GM21825 (cell line): ENCODE measurements around the gene PHF14.
A peak's percentile ranks its signal among the peaks of the same experiment; 100 is the strongest.

ENCODE experiments used
- ATAC-seq: cut with Tn5 transposase; IDR thresholded peaks from one replicate; pipeline ENCODE4 v1.9.1; 2021; ENCODE audit warnings: mild to moderate bottlenecking, moderate library complexity; ENCODE audit not compliant: unreplicated experiment

Gene PHF14

DNA sequence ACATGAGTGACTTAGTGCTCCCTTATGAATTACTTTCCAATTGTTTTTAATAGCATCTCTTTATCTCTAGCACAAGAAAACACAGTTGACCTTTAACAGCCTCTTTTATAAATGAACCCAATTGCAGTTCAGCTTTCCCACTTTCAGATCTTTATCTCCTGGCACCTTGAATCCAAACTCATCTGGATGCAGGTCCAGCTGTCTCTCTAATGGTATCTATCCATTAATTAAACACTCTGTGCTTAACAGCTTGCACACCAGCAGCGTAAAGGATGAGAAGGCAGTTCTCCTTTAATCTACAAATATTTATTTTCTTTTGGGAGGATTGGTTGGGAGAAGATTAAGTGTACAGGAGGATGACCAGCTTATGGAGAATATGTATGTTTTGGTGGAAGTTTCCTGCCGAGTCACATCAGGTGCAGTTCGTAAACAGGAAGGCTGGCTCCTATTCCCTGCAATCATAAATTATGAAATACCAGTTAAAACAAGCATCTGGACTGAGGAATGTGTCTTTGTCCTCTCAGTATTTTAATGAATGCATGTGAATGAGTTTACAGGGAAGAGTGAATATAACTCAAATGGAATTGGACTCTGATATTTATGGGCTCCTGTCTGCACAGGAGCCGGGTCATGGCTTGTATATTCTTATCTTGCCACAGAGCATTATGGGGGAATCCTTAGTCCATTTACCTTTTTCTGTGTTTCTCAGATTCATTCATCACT is 232.7 kb downstream of the PHF14 start:
- ATAC-seq: no peak

- no peak for ATAC-seq
Observed at GRCh38 chr7:11207565-11207964, 233.9 kb downstream of the PHF14 start.

DNA sequence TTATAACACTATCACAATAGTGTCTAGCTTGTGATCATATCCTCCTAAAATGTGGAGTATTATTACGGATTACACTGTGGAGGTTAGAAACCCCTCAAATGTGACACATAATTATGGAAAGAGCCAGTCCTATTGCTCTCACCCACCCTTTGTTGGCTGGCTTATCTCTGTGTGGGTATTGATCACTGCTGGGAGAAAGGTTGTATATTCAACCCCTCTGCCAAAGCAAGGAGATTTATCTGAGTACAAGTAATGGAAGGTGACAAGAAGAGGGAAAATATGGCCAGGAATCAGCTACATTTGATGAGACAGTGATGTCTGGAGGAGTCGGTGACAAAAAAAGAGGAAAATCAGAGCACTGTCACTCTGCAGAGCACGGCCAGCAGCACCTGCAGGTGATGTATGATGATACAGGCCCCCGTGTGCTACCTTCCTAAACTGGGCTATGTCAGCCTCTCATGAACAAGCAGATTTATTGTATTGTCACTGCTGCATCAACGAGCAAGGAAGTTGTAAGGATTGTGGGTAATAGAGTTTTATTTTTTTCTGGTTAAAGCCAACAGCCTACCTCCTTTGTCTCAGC is 235.3 kb downstream of the PHF14 start:
- no peak for ATAC-seq

DNA sequence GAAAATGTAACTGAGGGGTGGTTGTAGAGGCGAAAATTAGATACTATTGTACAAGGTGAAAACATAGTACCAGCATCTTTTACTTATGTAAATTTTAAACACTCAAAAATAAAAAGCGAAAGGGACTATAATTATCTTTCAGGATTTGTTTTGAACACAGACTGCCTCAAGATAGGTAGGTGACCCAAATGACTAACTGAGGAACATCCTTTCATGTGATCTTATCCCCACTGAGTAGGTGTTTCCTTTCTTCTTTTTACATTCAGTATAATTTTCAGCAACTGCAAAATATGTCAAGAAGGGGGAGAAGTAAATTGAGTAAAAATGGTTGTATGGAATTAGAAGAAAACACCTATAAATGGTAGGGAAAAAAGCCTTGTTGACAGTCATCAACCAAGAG is 236.7 kb downstream of the PHF14 start:
- ATAC-seq: no peak

- ATAC-seq: peak; percentile 85
Observed at GRCh38 chr7:11212080-11212711, 238.5 kb downstream of the PHF14 start.

DNA sequence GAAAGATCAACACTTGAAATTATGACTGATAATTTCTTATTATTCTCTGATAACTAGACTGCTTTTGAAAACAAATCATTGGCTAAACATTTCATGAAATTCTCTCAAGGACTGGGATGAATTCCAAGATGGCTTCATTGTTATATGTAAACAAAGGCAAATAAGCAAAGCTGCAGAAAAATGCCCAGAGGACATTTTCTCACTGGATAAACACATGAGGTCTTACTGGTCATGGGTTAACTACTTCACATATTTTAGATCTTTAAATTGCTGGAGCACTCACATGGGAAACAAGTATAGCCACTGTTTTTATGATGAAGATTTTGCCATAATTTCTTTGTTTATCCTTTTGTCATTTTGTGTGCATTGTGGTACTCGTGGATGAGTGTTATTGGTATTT is 239.1 kb downstream of the PHF14 start:
- ATAC-seq: no peak

- ATAC-seq: no peak
Observed at GRCh38 chr7:11213266-11213665, 239.6 kb downstream of the PHF14 start.

GRCh38 chr7:11216276-11216675 is 242.6 kb downstream of the PHF14 start:
- no peak for ATAC-seq

GRCh38 chr7:11217848-11218565 is 244.3 kb downstream of the PHF14 start:
- ATAC-seq: no peak
